ENCODE measurements around the gene SPTLC2. TPM values are rescaled to one million over a fixed set of nuclear protein-coding genes. Genes with fewer than 3 reads are reported as not detected.

The SPTLC2 gene
- total RNA-seq, 1 donor from 2014 or later, result 42.8 TPM

DNA sequence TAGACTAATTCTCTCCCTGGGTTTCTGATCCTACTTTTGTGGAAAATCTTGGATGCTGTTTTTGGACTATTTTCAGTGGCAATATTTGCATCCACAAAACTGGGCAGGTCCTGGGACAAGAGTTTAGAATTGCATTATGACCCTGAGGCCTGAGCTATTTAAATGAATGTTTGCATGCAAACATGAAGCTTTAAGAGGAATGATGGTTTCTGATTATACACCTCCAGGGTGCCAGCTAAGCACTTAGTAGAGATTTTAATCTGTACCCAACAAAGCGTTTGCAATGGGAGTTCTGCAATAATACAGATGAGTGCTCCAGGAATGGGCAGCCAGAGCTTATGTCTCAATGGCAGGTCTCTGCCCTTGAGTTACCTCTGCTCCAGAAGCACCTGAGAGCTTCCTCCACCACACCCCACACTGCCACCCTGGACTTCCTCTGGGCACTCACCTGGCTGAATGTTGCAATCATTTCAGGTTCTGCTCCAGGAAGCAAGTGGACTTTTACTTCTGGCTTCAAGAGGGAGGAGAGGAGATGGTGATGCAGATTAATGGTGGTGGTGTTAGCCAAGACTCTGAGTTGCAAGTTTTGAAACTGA, 6.0 kb upstream of the SPTLC2 start:
- H3K4me3 ChIP-seq (ENCODE audit: low read depth, low read length), result no peak overlapping the region

DNA sequence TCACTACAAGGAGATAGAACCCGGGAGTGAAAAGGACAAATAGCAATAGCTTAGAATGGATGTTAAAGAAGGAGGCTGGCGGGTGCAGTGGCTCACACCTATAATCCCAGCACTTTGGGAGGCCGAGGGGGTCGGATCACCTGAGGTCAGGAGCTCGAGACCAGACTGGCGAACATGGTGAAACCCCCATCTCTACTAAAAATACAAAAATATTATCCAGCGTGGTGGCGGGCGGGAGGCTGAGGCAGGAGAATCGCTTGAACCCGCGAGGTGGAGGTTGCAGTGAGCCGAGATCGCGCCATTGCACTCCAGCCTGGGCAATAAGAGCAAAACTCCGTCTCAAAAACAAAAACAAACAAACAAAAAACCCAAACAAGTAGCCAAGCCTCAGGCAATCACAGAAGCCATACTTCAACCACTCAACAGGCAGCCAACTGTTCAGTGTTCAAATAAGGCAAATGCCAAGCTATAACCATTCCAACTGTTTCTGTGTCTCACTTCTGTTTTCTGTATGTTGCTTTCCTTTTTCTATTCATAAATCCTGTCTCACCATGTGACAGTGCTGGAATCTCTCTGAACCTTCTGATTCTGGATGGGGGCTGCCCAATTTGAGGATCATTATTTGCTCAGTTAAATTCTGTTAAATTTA, 3.9 kb upstream of the SPTLC2 start:
- TF ChIP-seq, protein P1, sequence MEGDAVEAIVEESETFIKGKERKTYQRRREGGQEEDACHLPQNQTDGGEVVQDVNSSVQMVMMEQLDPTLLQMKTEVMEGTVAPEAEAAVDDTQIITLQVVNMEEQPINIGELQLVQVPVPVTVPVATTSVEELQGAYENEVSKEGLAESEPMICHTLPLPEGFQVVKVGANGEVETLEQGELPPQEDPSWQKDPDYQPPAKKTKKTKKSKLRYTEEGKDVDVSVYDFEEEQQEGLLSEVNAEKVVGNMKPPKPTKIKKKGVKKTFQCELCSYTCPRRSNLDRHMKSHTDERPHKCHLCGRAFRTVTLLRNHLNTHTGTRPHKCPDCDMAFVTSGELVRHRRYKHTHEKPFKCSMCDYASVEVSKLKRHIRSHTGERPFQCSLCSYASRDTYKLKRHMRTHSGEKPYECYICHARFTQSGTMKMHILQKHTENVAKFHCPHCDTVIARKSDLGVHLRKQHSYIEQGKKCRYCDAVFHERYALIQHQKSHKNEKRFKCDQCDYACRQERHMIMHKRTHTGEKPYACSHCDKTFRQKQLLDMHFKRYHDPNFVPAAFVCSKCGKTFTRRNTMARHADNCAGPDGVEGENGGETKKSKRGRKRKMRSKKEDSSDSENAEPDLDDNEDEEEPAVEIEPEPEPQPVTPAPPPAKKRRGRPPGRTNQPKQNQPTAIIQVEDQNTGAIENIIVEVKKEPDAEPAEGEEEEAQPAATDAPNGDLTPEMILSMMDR (conservative IDR thresholded peaks at IDR 0.05; ENCODE audit: low read depth, low read length), result no peak
- no peak for DNase-seq (ENCODE audit: low read depth)
- no peak overlapping the region for H3K4me3 ChIP-seq (ENCODE audit: low read depth, low read length)

More for the DNA sequence above, 6.0 kb upstream of the SPTLC2 start:
- TF ChIP-seq, protein P1 (conservative IDR thresholded peaks at IDR 0.05; ENCODE audit: low read depth, low read length), result no peak
- no peak for DNase-seq (ENCODE audit: low read depth)

DNA sequence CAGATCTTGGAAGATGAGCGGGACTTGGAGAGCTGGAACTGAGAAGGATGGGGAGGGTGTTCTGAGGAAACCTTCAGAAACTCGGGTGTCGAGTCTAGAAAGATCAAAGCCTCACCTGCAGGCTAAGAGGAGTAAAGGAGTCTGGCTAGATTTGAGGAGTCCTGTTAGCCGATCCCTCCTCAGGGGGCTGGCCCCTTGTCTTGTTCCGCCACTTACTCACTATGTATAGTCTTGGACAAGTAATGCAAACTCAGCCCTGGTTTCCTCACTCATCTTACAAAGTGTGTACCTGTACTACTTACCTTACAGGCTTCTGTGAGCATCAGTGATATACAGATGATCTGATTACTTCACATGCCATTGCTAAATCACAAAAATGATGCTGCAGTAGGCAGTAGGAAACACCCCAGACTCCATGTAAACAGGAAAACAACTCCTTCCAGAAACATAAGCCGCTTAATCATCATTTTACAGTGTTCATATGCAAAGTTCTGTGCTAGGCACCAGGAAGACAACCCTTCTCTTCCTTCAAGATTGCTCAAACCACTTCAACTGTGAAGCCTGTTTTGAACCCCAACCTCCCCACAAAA, 2.0 kb upstream of the SPTLC2 start:
- TF ChIP-seq, protein P1 (conservative IDR thresholded peaks at IDR 0.05; ENCODE audit: low read depth, low read length), result no peak
- no peak overlapping the region for H3K4me3 ChIP-seq (ENCODE audit: low read depth, low read length)
- DNase-seq (ENCODE audit: low read depth), result no peak

DNA sequence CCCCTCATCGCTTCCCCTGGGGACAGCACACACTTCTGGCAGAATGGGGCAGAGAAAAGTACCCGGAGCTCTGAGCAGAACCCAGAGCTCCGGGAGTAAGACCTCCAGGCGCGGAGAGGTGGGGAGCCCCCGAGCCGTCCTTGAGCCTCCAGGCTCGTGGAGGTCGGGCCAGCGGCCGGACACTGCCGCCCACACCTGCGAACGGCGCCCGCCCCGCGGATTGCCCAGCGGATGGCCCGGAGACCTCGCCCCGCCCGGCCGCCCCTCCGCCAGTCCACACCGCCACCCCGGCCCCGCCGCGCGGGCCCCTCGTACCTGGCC, 344 bp downstream of the SPTLC2 start:
- TF ChIP-seq, protein P1 (conservative IDR thresholded peaks at IDR 0.05; ENCODE audit: low read depth, low read length), result no peak
- DNase-seq (ENCODE audit: low read depth), result no peak
- peak overlapping the region; percentile 95 for H3K4me3 ChIP-seq (ENCODE audit: low read depth, low read length)

- TF ChIP-seq, protein P1 (conservative IDR thresholded peaks at IDR 0.05; ENCODE audit: low read depth, low read length), result no peak
- no peak for DNase-seq (ENCODE audit: low read depth)
- peak overlapping the region; percentile 95 for H3K4me3 ChIP-seq (ENCODE audit: low read depth, low read length)
These were observed 890 bp downstream of the SPTLC2 start for GRCh38 chr14:77615361-77616132.

- TF ChIP-seq, protein P1 (conservative IDR thresholded peaks at IDR 0.05; ENCODE audit: low read depth, low read length), result no peak
- no peak for DNase-seq (ENCODE audit: low read depth)
- no peak overlapping the region for H3K4me3 ChIP-seq (ENCODE audit: low read depth, low read length)
These were observed 3.2 kb downstream of the SPTLC2 start for GRCh38 chr14:77613201-77613600.
